ENCODE data around the gene NPY. TPM values are rescaled to one million over a fixed set of nuclear protein-coding genes. Genes with fewer than 3 reads are reported as not detected.

The NPY gene
- total RNA-seq (1 to 10 TPM in 2 of 6 donors, under 1 TPM in 3, not detected in 1; 0.37 to 9.7 (median 0.82) TPM), polyA plus RNA-seq (10 to 100 TPM; 35.7 to 58.7 TPM)

DNA sequence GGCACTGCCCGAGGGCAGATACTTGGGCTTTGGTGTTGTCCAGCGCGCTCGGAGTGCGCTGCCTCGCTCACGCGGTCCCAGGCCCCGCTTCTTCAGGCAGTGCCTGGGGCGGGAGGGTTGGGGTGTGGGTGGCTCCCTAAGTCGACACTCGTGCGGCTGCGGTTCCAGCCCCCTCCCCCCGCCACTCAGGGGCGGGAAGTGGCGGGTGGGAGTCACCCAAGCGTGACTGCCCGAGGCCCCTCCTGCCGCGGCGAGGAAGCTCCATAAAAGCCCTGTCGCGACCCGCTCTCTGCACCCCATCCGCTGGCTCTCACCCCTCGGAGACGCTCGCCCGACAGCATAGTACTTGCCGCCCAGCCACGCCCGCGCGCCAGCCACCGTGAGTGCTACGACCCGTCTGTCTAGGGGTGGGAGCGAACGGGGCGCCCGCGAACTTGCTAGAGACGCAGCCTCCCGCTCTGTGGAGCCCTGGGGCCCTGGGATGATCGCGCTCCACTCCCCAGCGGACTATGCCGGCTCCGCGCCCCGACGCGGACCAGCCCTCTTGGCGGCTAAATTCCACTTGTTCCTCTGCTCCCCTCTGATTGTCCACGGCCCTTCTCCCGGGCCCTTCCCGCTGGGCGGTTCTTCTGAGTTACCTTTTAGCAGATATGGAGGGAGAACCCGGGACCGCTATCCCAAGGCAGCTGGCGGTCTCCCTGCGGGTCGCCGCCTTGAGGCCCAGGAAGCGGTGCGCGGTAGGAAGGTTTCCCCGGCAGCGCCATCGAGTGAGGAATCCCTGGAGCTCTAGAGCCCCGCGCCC, at the start of gene NPY:
Gene NPY (plus strand): TSS at position 294 of the 802 bp plus-strand sequence. CDS start 1,051 bp downstream, outside the sequence.
- peak in 3 of 4 donors; percentile 40 to 56 (median 45) for ATAC-seq
- peak within 1 kb of the TSS in 1 of 4 donors; percentile 30 for H3K4me3 ChIP-seq
- H3K4me1 ChIP-seq = peaks cover 0 to 3% (median 0%) of the 10 kb centered on the region in 3 donors
- TF ChIP-seq, protein P1, sequence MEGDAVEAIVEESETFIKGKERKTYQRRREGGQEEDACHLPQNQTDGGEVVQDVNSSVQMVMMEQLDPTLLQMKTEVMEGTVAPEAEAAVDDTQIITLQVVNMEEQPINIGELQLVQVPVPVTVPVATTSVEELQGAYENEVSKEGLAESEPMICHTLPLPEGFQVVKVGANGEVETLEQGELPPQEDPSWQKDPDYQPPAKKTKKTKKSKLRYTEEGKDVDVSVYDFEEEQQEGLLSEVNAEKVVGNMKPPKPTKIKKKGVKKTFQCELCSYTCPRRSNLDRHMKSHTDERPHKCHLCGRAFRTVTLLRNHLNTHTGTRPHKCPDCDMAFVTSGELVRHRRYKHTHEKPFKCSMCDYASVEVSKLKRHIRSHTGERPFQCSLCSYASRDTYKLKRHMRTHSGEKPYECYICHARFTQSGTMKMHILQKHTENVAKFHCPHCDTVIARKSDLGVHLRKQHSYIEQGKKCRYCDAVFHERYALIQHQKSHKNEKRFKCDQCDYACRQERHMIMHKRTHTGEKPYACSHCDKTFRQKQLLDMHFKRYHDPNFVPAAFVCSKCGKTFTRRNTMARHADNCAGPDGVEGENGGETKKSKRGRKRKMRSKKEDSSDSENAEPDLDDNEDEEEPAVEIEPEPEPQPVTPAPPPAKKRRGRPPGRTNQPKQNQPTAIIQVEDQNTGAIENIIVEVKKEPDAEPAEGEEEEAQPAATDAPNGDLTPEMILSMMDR (IDR thresholded peaks at IDR 0.05) = no peak
- no peaks in the 10 kb centered on the region for H3K9me3 ChIP-seq
- WGBS, 2 donors = 3% methylated on average over 59 to 73 of the region's 73 CpGs
- no peak within 1 kb of the TSS for H3K27ac ChIP-seq
- DNase-seq = peak in 1 of 6 donors; percentile 64
- no peak for FAIRE-seq
- H3K36me3 ChIP-seq = no peaks in the 10 kb centered on the region
- peaks cover 0 to 32% (median 5%) of the 10 kb centered on the region in 4 donors for H3K27me3 ChIP-seq
- intact Hi-C loops (cut with DNase I) = no loop called here

DNA sequence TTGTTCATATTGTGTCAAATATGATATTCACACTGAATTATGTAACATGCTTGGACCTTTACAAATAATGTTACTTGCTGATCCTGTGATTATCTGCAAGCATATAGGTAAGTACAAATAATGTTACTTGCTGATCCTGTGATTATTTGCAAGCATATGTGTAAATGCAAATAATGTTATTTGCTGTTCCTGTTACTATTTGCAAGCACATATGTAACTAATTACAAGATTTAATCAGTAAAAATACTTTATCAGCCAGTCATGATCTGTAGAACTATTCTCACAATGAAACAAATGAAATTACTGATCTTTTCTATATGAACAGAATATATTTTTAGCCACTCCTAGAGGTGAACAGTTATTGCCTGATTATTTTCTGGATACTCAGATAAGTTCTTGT, 44.7 kb upstream of the NPY start:
- DNase-seq (no peak), ATAC-seq (no peak), FAIRE-seq (no peak)
- H3K4me1 ChIP-seq = no peaks in the 10 kb centered on the region
- no peaks in the 10 kb centered on the region for H3K27me3 ChIP-seq
- H3K9me3 ChIP-seq = no peaks in the 10 kb centered on the region
- H3K4me3 ChIP-seq = no peak overlapping the region
- TF ChIP-seq, protein P1 (IDR thresholded peaks at IDR 0.05) = no peak
- intact Hi-C loops (cut with DNase I) = no loop called here
- no peak overlapping the region for H3K27ac ChIP-seq
- H3K36me3 ChIP-seq = no peaks in the 10 kb centered on the region

DNA sequence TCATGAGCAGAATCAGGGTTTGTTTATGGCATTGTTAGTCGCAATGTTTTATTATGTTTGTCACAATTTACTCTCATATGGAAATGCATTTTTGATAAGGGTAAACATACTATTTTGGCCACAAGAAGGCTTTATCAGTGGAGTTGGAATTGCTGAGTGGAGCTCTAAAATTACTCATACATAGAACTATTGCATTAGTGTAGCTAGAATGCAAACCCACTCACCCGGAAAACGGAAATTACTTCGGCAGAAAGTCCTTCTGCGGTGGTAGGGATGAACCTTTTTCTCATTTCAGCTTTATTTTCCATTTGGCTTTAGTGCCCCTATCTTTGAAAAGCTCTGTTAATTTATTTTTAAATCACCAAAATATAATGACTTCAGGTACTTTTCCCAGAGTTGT, 42.8 kb upstream of the NPY start:
- ATAC-seq (no peak), FAIRE-seq (no peak), DNase-seq (no peak)
- no peaks in the 10 kb centered on the region for H3K9me3 ChIP-seq
- H3K27ac ChIP-seq = no peak overlapping the region
- intact Hi-C loops (cut with DNase I) = no loop called here
- TF ChIP-seq, protein P1 (IDR thresholded peaks at IDR 0.05) = no peak
- no peak overlapping the region for H3K4me3 ChIP-seq
- no peaks in the 10 kb centered on the region for H3K36me3 ChIP-seq
- H3K4me1 ChIP-seq = no peaks in the 10 kb centered on the region
- WGBS, 2 donors = 77 to 87% methylated on average over 5 of the region's 5 CpGs
- H3K27me3 ChIP-seq = no peaks in the 10 kb centered on the region

DNA sequence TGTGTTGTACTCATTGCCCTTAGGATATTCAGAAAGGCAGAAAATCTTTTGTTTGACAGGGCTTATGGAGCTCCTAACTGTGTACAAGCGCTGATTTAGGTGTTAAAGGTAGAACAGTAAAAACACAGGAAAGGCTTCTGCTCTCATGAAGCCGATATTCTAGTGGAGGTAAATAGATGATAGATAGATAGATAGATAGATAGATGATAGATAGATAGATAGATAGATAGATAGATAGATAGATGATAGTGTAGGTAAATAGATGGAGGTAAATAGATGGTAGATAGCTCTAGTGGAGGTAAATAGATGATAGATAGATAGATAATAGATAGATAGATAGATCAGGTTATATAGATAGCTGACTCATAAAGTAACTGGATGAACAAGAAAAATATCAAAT, 39.4 kb upstream of the NPY start:
- intact Hi-C loops (cut with DNase I) = no loop called here
- DNase-seq (no peak), ATAC-seq (no peak), FAIRE-seq (no peak)
- H3K9me3 ChIP-seq = no peaks in the 10 kb centered on the region
- TF ChIP-seq, protein P1 (IDR thresholded peaks at IDR 0.05) = no peak
- no peak overlapping the region for H3K4me3 ChIP-seq
- 68 to 75% methylated on average over 2 of the region's 2 CpGs for WGBS, 2 donors
- H3K36me3 ChIP-seq = no peaks in the 10 kb centered on the region
- no peaks in the 10 kb centered on the region for H3K4me1 ChIP-seq
- H3K27ac ChIP-seq = no peak overlapping the region
- no peaks in the 10 kb centered on the region for H3K27me3 ChIP-seq

DNA sequence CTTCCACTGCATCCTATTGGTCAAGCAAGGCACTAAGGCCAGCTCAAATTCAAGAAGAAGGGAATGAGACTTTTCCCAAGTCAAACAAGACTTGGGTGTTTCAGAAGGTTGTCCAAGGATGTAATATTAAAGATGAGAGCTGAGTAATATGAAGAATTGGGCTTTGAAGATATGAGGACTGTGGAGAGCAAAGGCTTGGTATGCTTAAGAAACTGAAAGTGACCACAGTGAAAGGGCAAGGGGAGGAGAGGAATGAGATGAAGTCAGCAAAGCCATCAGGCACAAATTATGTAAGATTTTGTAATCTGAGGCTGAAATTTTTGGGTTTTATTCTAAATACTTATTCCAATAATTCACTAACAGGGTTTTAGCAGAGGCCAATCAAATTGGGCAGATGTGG, 38.6 kb upstream of the NPY start:
- intact Hi-C loops (cut with DNase I) = no loop called here

More for the DNA sequence above, 38.6 kb upstream of the NPY start:
- ATAC-seq (no peak), FAIRE-seq (no peak), DNase-seq (no peak)
- TF ChIP-seq, protein P1 (IDR thresholded peaks at IDR 0.05) = no peak
- H3K4me3 ChIP-seq = no peak overlapping the region
- H3K27me3 ChIP-seq = no peaks in the 10 kb centered on the region
- no peaks in the 10 kb centered on the region for H3K36me3 ChIP-seq
- H3K4me1 ChIP-seq = no peaks in the 10 kb centered on the region
- H3K27ac ChIP-seq = no peak overlapping the region
- no peaks in the 10 kb centered on the region for H3K9me3 ChIP-seq
